ENCODE results near the gene SPRN.
"Not testable (repeated sequence)": the region's sequence is repeated elsewhere in the genome, so short reads cannot be mapped to it uniquely, and the experiment has no call there.

The SPRN gene

DNA sequence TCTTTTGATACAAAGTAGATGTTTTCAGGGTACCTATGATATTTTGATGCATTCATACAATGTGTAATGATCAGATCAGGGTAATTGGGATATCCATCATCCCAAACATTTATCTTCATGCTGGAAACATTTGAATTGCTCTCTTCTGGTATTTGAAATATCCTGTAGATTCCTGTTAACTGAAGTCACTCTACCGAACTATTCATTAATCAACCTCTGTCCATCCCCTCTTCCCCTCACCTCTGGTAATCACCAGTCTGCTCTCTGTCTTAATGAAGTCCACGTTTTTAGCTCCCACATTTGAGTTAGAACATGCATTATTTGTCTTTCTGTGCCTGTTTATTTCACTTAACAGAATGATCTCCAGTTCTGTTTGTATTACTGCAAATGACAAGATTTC lies 19.2 kb downstream of the SPRN start:
- no peak for DNase-seq

GRCh38 chr10:133403784-133404183 lies 20.6 kb downstream of the SPRN start:
- no peak for DNase-seq

DNA sequence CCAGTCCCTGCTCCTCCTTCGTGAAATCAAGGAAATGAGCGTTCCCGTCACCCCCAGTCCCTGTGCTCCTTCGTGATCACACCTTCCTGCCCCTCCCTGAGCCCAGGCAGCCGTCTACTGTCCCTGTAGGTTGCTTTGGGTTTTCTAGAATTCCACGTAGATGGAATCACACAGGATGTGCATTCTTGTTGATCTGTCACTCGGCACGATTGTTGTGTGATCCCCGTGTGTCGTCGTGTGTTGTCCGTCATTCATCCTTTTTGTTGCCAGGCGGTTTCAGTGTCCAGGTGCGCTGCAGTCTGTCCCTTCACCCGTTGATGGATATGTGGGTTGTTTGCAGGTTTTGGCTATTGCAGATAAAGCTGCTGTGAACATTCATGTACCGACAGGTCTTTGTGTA lies 21.1 kb downstream of the SPRN start:
- DNase-seq: no peak

DNA sequence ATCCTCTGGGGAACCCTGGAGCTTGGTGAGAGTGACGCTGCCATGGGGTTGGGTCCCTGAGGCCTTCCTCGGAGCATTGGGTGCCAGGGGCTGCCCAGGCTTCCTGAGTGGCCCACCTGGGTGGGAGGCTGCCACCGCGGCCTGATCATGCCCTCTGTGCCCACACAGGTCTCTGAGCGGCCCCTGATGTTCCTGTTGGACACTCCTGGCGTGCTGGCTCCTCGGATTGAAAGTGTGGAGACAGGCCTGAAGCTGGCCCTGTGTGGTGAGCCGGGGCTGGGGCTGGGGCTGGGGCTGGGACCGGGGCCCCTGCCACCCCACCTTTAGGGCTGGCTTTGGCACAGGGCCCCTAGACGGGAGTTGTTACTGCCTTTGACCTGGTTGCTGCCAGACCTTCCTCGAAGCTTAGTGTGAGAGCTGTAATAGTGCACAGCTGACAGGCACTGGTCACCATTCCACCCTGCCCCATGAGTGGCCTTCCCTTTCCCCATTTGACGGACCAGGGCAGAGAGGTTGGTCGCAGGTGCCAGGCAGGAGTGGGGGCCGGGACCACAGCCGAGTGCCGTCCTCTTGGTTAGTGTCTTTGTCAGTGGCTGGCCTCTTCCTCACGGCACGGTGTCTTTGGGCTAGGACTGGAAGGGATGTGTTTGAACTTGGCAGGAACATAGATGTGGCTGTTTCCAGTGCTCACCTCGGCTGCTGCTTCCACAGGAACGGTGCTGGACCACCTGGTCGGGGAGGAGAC lies 22.3 kb downstream of the SPRN start:
- DNase-seq: no peak

DNA sequence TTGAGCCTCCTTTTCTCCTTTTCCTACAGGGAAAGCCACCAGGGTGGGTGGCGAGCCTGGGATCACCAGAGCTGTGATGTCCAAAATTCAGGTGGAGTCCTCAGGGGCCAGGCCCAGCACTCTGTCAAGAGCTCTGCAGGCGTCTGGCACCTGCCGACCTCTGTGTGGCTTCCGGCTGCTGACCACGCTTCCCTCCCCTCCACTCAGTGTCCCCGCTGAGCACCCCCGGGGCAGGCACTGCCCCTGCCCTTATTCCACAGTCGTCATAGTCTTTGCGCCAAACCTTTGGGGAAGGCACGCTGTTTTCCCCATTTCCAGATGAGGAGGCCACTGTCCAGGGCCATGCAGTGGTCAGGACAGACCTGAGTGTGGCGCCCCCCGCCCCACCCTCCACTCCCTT lies 22.9 kb downstream of the SPRN start:
- no peak for DNase-seq

DNA sequence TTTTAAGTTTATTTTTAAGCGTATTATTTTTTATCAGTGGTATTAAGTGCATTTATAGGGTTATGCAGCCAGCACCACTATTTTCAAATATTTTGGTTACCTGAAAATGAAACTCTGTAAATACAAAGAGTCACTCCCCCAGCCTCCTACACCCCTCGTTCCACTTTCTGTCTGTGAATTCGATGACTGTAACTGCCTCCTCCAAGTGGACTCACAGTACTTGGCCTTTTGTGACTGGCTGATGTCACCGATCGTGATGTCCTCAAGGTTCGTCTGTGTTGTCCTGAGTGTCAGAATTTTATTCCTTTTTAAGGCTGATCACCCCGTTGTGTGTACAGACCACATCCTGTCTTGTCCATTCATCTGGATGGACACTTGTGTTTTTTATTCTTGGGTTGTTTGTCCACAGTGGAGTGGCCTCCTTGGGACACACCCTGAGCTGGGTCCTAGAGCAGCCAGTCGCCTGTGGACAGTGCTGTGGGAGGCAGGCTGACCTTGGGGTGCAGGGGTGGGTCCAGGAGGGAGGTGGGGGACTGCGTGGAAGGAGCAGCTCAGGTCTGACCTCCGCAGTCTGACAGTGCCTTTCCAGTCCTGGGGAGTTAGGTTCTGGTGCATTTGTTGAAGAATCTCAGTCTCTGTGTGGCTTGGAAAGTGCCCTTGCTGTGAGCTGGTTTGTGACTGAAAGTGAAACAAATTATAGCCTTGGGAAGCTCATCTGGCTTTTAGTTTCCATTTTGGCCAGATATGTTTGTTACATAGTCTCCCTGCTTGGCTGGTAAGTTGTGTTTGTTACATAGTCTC lies 23.6 kb downstream of the SPRN start:
- DNase-seq: no peak

- DNase-seq: no peak
Observed at GRCh38 chr10:133399123-133399601, 25.3 kb downstream of the SPRN start.

DNA sequence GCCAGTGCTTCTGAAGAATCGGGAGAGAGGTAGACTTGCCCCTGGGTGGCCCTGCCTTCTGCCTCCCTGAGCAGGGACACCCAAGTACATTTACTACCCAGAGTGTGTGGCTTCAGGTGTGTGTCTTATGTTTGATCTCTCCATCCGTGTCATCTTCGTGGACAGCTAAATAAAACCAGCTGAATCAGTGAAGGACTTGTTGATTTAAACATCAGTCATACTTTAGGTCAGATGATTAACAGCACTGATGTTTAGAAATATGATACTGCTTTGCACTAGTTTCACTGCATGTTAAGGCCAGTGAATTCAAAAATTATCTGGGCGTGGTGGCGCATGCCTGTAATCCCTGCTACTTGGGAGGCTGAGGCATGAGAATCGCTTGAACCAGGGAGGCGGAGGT lies 26.5 kb downstream of the SPRN start:
- no peak for DNase-seq

- no peak for DNase-seq
Observed at GRCh38 chr10:133396035-133396624, 28.3 kb downstream of the SPRN start.

DNA sequence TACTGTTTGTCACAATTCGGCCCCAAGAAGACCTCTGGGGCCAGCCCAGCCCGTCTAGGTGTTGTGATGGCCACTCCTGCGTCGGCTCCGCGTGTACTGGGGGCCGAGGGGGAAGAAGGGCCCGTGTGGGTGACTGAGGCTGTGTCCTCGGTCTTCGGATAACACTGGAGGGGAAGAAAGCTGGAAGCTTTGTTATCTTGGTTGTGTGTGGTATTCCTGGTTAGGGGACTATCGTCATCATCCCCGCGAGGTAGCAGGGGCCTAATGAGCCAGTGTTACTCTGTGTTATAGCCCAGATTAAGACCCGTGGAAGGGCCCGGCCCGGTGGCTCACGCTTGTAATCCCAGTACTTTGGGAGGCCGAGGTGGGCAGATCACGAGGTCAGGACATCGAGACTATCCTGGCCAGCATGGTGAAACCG lies 29.6 kb downstream of the SPRN start:
- DNase-seq: no peak

DNA sequence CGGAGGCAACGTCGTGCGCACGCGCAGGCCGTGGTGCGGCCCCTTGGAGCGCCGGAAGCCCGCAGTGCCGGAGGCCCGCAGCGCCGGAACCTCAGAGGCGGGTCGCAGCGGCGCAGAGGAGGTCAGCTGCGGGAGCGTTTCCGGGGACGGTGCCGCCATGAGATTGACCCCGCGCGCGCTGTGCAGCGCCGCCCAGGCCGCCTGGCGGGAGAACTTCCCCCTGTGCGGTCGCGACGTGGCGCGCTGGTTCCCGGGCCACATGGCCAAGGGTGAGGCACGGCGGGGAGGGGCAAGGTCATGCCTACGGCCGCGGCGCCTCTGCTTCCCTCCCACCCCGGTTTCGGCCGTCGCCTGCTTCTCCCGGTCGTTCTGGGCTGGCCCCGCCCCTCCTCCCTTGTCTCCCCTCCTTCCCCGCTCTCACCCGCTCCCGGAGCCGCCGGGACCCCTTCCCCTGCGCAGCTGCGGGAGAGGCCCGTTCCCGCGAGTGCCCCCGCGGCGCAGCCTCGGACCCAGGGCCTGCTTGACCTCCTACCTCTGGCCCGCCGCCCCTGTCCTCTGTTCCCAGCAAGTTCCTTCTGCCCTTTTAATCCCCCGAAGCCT lies 30.3 kb downstream of the SPRN start, which contains the start of gene MTG1:
Gene MTG1 (plus strand): TSS at position 94 of the 600 bp plus-strand sequence. CDS start 64 bp downstream, at position 158.
- DNase-seq: peak; percentile 45

DNA sequence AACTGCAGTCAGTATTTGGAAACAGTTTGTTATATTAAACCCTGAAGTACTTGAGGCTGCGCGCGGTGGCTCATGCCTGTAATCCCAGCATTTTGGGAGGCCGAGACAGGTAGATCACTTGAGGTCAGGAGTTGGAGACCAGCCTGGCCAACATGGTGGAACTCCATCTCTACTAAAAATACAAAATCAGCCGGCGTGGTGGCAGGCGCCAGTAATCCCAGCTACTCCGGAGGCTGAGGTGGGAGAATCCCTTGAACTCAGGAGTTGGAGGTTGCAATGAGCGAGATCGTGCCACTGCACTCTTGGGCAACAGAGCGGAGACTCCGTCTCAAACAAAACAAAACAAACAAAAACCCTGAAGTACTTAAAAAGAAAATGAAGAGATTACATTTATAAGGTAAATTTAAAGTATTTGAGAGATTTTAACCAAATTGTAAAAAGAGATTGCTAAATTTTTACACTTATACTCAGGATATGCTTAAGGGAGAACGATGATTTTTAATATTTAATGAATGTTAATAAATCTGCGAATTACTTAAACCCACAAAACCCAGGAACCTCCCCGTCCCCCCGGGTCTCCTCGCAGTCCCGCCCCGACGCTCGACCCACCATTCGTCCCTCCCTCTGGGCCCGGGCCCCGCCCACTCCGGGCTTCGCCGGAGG lies 30.9 kb downstream of the SPRN start:
- no peak for DNase-seq

- no peak for DNase-seq
Observed at GRCh38 chr10:133391761-133392518, 32.5 kb downstream of the SPRN start.

- DNase-seq: no peak
Observed at GRCh38 chr10:133391249-133391635, 33.2 kb downstream of the SPRN start.

GRCh38 chr10:133390597-133391248 lies 33.7 kb downstream of the SPRN start:
- DNase-seq: no peak

- no peak for DNase-seq
Observed at GRCh38 chr10:133388973-133389818, 35.2 kb downstream of the SPRN start.

DNA sequence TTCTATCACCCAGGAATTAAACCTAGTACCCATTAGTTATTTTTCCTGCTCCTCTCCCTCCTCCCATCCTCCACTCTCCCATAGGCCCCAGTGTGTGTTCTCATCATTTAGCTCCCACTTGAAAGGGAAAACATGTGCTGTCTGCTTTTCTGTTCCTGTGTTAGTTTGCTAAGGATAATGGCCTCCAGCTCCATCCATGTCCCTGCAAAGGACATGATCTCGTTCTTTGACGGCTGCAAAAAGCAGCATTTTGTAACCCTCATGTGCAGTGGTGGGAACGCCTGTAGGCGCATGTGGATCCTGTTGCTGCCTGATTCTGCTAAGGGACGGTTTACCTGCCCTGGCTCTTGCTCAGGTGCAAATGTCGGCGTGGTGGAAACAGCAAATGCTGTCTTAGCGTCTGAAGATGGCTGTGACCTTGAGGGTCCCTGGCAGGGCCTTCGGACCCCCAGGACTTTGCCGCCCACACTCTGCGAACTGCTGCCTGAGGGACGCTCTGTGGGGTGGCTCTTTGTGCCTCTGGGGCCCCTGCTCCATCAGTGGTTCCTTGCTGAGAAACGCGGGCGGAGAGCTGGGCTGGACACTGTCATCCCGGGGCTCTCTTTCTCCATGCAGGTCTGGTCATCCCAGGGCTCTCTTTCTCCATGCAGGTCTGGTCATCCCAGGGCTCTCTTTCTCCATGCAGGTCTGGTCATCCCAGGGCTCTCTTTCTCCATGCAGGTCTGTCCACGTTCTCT lies 36.0 kb downstream of the SPRN start:
- DNase-seq: no peak

GRCh38 chr10:133386951-133387350 lies 37.5 kb downstream of the SPRN start:
- DNase-seq: not testable (repeated sequence)

- no peak for DNase-seq
Observed at GRCh38 chr10:133385214-133385613, 39.2 kb downstream of the SPRN start.

- DNase-seq: no peak
Observed at GRCh38 chr10:133384071-133384470, 40.4 kb downstream of the SPRN start.
